Measurements from ENCODE around the gene AGO3.

The AGO3 gene

DNA sequence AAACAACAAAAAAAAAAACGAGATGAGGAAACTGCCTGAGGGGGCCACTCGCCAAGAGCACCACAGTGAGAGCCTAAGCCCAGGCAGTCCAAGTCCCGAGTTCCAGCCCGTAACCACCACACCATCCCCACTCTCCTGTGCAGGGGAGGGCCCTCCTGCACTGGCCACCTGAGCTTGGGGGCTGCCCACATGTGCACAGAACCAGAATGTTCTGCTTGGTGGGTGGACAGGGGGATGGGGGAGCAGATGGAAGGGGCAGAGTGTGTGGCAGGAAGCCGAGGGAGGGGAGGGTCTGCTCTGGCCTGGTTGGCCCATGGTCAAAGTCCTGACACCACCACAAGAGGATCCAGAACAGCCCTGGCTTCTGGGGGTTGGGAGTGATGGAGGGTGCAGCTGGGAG, 175.4 kb downstream of the AGO3 start:
- TF ChIP-seq, protein P1, sequence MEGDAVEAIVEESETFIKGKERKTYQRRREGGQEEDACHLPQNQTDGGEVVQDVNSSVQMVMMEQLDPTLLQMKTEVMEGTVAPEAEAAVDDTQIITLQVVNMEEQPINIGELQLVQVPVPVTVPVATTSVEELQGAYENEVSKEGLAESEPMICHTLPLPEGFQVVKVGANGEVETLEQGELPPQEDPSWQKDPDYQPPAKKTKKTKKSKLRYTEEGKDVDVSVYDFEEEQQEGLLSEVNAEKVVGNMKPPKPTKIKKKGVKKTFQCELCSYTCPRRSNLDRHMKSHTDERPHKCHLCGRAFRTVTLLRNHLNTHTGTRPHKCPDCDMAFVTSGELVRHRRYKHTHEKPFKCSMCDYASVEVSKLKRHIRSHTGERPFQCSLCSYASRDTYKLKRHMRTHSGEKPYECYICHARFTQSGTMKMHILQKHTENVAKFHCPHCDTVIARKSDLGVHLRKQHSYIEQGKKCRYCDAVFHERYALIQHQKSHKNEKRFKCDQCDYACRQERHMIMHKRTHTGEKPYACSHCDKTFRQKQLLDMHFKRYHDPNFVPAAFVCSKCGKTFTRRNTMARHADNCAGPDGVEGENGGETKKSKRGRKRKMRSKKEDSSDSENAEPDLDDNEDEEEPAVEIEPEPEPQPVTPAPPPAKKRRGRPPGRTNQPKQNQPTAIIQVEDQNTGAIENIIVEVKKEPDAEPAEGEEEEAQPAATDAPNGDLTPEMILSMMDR (IDR thresholded peaks at IDR 0.05; ENCODE audit: control insufficient read depth, extremely low read depth, insufficient read depth) = no peak
- no peak overlapping the region for H3K4me3 ChIP-seq (ENCODE audit: low read depth, low read length)
- no peak for DNase-seq (ENCODE audit: low read depth)

DNA sequence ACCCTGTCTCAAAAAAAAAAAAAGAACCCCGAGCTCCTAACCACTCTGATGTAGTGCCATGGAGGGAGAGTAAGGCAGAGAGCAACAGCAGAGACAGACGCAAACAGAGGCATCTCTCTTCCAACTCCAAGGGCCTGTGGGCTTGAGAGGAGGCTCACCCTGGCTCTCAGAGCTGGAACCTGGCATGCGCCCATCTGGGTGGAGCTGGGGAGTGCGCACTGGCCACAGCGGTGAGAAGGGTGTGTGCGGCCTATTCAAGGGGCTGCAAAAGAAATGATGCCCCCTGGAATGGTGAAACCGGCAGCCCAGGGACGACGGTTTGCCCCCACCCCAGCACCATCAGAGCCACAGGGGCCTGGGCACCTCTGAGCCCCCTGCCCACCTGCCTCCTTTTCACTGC, 176.5 kb downstream of the AGO3 start:
- H3K4me3 ChIP-seq (ENCODE audit: low read depth, low read length) = no peak overlapping the region
- TF ChIP-seq, protein P1 (IDR thresholded peaks at IDR 0.05; ENCODE audit: control insufficient read depth, extremely low read depth, insufficient read depth) = no peak
- no peak for DNase-seq (ENCODE audit: low read depth)

DNA sequence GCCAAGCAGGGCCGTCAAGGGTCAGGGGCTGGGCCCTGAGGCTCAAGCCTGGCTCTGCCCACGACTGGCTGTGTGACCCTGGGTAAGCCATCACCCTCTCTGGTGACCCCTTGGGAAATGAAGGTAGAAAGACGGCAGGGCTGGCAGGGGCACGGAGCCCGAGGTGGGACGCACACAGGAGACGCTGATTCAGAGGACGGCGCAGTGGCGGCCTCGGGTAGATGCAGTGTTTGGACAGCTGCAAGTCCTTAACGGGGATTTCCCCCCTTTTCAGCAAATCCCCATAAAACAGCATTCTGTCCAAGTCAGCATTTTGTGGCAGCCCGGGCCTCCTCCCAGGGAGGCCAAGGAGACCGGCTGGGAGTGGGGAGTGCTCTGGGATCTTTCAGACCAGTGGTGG, 177.4 kb downstream of the AGO3 start:
- H3K4me3 ChIP-seq (ENCODE audit: low read depth, low read length) = no peak overlapping the region
- TF ChIP-seq, protein P1 (IDR thresholded peaks at IDR 0.05; ENCODE audit: control insufficient read depth, extremely low read depth, insufficient read depth) = no peak
- no peak for DNase-seq (ENCODE audit: low read depth)

DNA sequence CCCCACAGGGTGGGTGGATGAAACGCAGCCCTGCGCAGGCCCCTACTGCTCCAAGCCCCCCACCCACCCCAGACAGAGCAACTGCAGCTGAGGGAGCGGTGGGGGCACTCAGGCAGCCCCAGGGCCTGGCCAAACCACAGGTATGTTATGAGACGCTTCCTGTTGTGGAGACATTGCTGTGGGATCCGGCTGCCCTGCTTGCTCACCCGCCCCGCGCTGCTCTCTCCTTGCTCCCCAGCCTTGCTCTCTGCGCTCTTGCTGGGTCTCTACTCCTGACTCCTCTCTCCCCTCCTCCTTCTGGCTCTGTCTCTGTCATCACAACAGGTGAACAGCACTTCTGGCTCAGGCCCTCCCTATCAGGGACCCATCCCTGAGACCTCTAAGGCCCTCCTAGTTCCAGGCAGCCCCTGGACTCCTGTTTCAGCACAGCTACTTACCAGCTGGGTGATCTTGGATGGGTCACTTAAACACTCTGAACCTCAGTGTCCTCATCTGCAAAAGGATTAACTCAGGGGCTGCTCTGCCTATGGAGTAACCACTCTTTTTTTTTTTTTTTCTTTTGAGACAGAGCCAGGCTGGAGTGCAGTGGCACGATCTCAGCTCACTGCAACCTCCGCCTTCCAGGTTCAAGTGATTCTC, 178.3 kb downstream of the AGO3 start:
- no peak overlapping the region for H3K4me3 ChIP-seq (ENCODE audit: low read depth, low read length)
- DNase-seq (ENCODE audit: low read depth) = no peak
- TF ChIP-seq, protein P1 (IDR thresholded peaks at IDR 0.05; ENCODE audit: control insufficient read depth, extremely low read depth, insufficient read depth) = no peak

DNA sequence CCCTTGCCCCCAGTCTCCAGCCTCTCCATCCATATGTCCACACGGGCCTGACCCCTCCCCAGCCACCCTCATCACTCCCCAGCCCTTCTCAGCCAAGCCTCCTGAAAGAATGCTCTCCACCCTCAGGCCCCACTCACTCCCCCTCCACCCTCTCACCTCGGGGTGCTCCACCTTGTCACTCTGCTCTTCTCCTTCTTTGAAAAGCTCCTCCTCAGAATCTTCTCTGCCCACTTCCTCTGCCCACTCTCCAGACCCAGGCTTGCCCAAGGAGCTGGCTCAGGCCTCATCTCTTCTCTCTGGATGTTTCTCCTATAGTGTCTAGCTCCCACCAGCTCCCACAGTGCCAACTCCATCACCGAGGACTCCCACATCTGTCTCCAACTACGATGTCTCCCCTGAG, 180.2 kb downstream of the AGO3 start:
- H3K4me3 ChIP-seq (ENCODE audit: low read depth, low read length) = no peak overlapping the region
- no peak for DNase-seq (ENCODE audit: low read depth)
- TF ChIP-seq, protein P1 (IDR thresholded peaks at IDR 0.05; ENCODE audit: control insufficient read depth, extremely low read depth, insufficient read depth) = no peak

DNA sequence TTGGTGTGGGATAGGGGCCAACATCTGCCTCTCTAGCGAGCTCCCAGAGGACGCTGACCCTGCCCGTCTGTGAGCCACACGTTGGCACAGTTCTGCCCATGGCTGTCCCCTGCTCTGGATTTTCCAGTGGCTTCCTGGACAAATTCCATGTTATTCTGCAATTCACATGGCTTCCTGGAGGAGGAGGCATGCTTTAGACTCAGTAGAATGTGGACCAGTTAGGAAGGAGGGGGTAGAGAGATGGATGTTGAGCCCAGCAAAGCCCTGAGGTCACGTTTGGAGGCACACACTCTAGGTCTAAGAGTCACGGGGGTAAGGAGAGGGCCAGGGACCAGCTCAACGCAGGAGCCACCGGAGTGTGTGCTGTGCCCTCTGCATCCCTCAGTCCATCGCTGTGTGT, 181.9 kb downstream of the AGO3 start:
- TF ChIP-seq, protein P1 (IDR thresholded peaks at IDR 0.05; ENCODE audit: control insufficient read depth, extremely low read depth, insufficient read depth) = no peak
- DNase-seq (ENCODE audit: low read depth) = no peak
- H3K4me3 ChIP-seq (ENCODE audit: low read depth, low read length) = no peak overlapping the region

DNA sequence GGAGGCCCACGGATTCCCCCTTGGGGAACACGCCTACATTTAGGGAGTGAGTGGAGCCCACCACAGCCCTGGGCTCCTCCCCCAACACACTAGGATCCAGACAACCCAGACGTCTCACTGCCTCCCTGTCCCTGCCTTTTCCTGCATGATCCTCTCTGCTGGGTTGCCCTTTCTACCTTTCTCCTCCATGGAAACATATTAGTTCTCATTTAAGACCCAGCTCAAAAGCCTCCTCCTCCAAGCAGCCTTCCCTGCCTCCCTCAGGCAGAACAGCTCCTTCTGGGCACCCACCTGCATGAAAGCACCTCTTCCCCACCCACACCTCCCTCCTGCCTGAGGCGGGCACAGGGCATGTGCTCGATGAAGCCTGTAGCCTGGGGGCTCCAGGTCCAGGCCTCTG, 183.5 kb downstream of the AGO3 start:
- DNase-seq (ENCODE audit: low read depth) = no peak
- TF ChIP-seq, protein P1 (IDR thresholded peaks at IDR 0.05; ENCODE audit: control insufficient read depth, extremely low read depth, insufficient read depth) = no peak
- no peak overlapping the region for H3K4me3 ChIP-seq (ENCODE audit: low read depth, low read length)

All from LNCaP clone FGC (cell line).